Skeletal muscle satellite cell (primary cell): ENCODE results near the gene ANKRD10.

Source experiments
- H3K27me3 ChIP-seq: 2 replicates; pipeline ENCODE4 v1.7.0; 2013; ENCODE audit warnings: low read length; ENCODE audit not compliant: control insufficient read depth, insufficient read depth
- H3K36me3 ChIP-seq: 2 replicates; pipeline ENCODE4 v1.7.0; 2013; ENCODE audit warnings: mild to moderate bottlenecking, control low read depth, low read length; ENCODE audit not compliant: insufficient read depth
- H3K4me1 ChIP-seq: 2 replicates; pipeline ENCODE4 v1.7.0; 2013; ENCODE audit warnings: low read length; ENCODE audit not compliant: control insufficient read depth, insufficient read depth
- H3K4me2 ChIP-seq: 2 replicates; pipeline ENCODE4 v1.7.0; 2013; ENCODE audit warnings: mild to moderate bottlenecking, low read length
- H3K4me3 ChIP-seq: 2 replicates; pipeline ENCODE4 v1.7.0; 2013; ENCODE audit warnings: low read length
- H3K9ac ChIP-seq: 2 replicates; pipeline ENCODE4 v1.7.0; 2013; ENCODE audit warnings: mild to moderate bottlenecking, low read depth, low read length, moderate library complexity
- H3K9me3 ChIP-seq: replicated peaks from 2 replicates; pipeline ENCODE4 v1.7.0; 2013; ENCODE audit warnings: mild to moderate bottlenecking, control low read depth, low read length

The ANKRD10 gene

GRCh38 chr13:110867380-110867779 is 47.5 kb downstream of the ANKRD10 start:
- no peak overlapping the region for H3K4me2 ChIP-seq
- no peaks in the 10 kb centered on the region for H3K36me3 ChIP-seq
- H3K9me3 ChIP-seq: no peaks in the 10 kb centered on the region
- H3K4me1 ChIP-seq: peaks cover 17% of the 10 kb centered on the region
- H3K4me3 ChIP-seq: no peak overlapping the region
- H3K27me3 ChIP-seq: no peaks in the 10 kb centered on the region
- H3K9ac ChIP-seq: no peak overlapping the region

GRCh38 chr13:110866491-110867170 is 48.2 kb downstream of the ANKRD10 start:
- Histone ChIP-seq H3K9ac (no peak overlapping the region), H3K9me3 (no peaks in the 10 kb centered on the region), H3K36me3 (no peaks in the 10 kb centered on the region), H3K4me2 (no peak overlapping the region), H3K4me1 (peaks cover 17% of the 10 kb centered on the region), H3K4me3 (no peak overlapping the region), H3K27me3 (no peaks in the 10 kb centered on the region)

- Histone ChIP-seq H3K4me2 (no peak overlapping the region), H3K4me1 (peaks cover 3% of the 10 kb centered on the region), H3K9ac (no peak overlapping the region), H3K27me3 (no peaks in the 10 kb centered on the region), H3K4me3 (no peak overlapping the region), H3K9me3 (no peaks in the 10 kb centered on the region), H3K36me3 (no peaks in the 10 kb centered on the region)
Observed at GRCh38 chr13:110863685-110864084, 51.2 kb downstream of the ANKRD10 start.

- Histone ChIP-seq H3K9ac (no peak overlapping the region), H3K4me1 (no peaks in the 10 kb centered on the region), H3K9me3 (no peaks in the 10 kb centered on the region), H3K36me3 (no peaks in the 10 kb centered on the region), H3K27me3 (no peaks in the 10 kb centered on the region), H3K4me2 (no peak overlapping the region), H3K4me3 (no peak overlapping the region)
Observed at GRCh38 chr13:110860983-110861382, 53.9 kb downstream of the ANKRD10 start.

- Histone ChIP-seq H3K4me1 (peaks cover 10% of the 10 kb centered on the region), H3K9me3 (no peaks in the 10 kb centered on the region), H3K9ac (no peak overlapping the region), H3K27me3 (no peaks in the 10 kb centered on the region), H3K4me2 (no peak overlapping the region), H3K4me3 (no peak overlapping the region), H3K36me3 (no peaks in the 10 kb centered on the region)
Observed at GRCh38 chr13:110856942-110857835, 57.7 kb downstream of the ANKRD10 start.

- Histone ChIP-seq H3K9me3 (no peaks in the 10 kb centered on the region), H3K4me1 (peaks cover 10% of the 10 kb centered on the region), H3K36me3 (no peaks in the 10 kb centered on the region)
Observed at GRCh38 chr13:110855363-110855762, 59.5 kb downstream of the ANKRD10 start.

GRCh38 chr13:110854866-110855265 is 60.0 kb downstream of the ANKRD10 start:
- peaks cover 10% of the 10 kb centered on the region for H3K4me1 ChIP-seq
- H3K9ac ChIP-seq: no peak overlapping the region
- H3K4me3 ChIP-seq: no peak overlapping the region
- no peaks in the 10 kb centered on the region for H3K9me3 ChIP-seq
- no peak overlapping the region for H3K4me2 ChIP-seq
- peaks cover 17% of the 10 kb centered on the region for H3K27me3 ChIP-seq
- no peaks in the 10 kb centered on the region for H3K36me3 ChIP-seq

More at GRCh38 chr13:110855363-110855762, 59.5 kb downstream of the ANKRD10 start:
- Histone ChIP-seq H3K9ac (no peak overlapping the region), H3K4me3 (no peak overlapping the region), H3K27me3 (peaks cover 12% of the 10 kb centered on the region), H3K4me2 (no peak overlapping the region)

GRCh38 chr13:110853235-110853721 is 61.6 kb downstream of the ANKRD10 start:
- no peak overlapping the region for H3K9ac ChIP-seq
- H3K27me3 ChIP-seq: peaks cover 33% of the 10 kb centered on the region
- H3K36me3 ChIP-seq: no peaks in the 10 kb centered on the region
- H3K9me3 ChIP-seq: no peaks in the 10 kb centered on the region
- peak overlapping the region; percentile 32 for H3K4me3 ChIP-seq
- peaks cover 10% of the 10 kb centered on the region for H3K4me1 ChIP-seq
- peak overlapping the region; percentile 69 for H3K4me2 ChIP-seq

- Histone ChIP-seq H3K36me3 (no peaks in the 10 kb centered on the region), H3K9me3 (no peaks in the 10 kb centered on the region), H3K27me3 (peaks cover 45% of the 10 kb centered on the region), H3K4me1 (peaks cover 10% of the 10 kb centered on the region), H3K4me2 (no peak overlapping the region), H3K4me3 (no peak overlapping the region), H3K9ac (no peak overlapping the region)
Observed at GRCh38 chr13:110850840-110851239, 64.0 kb downstream of the ANKRD10 start.

GRCh38 chr13:110850006-110850405 is 64.9 kb downstream of the ANKRD10 start:
- H3K4me1 ChIP-seq: peaks cover 10% of the 10 kb centered on the region
- peaks cover 53% of the 10 kb centered on the region for H3K27me3 ChIP-seq
- no peak overlapping the region for H3K4me2 ChIP-seq
- no peaks in the 10 kb centered on the region for H3K9me3 ChIP-seq
- no peak overlapping the region for H3K4me3 ChIP-seq
- no peaks in the 10 kb centered on the region for H3K36me3 ChIP-seq
- no peak overlapping the region for H3K9ac ChIP-seq

GRCh38 chr13:110845520-110845919 is 69.3 kb downstream of the ANKRD10 start:
- Histone ChIP-seq H3K9ac (no peak overlapping the region), H3K27me3 (peaks cover 69% of the 10 kb centered on the region), H3K4me1 (no peaks in the 10 kb centered on the region), H3K36me3 (no peaks in the 10 kb centered on the region), H3K4me3 (no peak overlapping the region), H3K4me2 (no peak overlapping the region), H3K9me3 (no peaks in the 10 kb centered on the region)
